ENCODE results near the gene ERGIC3. TPM values are rescaled to one million over a fixed set of nuclear protein-coding genes. Genes with fewer than 3 reads are reported as not detected.

ERGIC3 gene
- polyA plus RNA-seq (ENCODE audit: insufficient read length), result 360 TPM
- long read RNA-seq, donor 1, transcript ERGIC3-202 (13 exons, 1,359 nt), result major isoform, 156 of 273 reads
- long read RNA-seq, donor 1, transcript ERGIC3-215 (4 exons, 584 nt), result minor isoform, 5 of 273 reads
- long read RNA-seq, donor 1, transcript ERGIC3-216 (3 exons, 766 nt), result minor isoform, 16 of 273 reads
- long read RNA-seq, donor 1, partial matches to known transcripts, result 95 of 273 reads
- long read RNA-seq, donor 1, other reads (novel, unspliced or antisense), result 0 of 273 reads
- long read RNA-seq, donor 2, transcript ERGIC3-215 (4 exons, 584 nt), result minor isoform, 5 of 227 reads
- long read RNA-seq, donor 2, transcript ERGIC3-216 (3 exons, 766 nt), result minor isoform, 15 of 227 reads
- long read RNA-seq, donor 2, transcript ERGIC3-202 (13 exons, 1,359 nt), result major isoform, 109 of 227 reads
- long read RNA-seq, donor 2, partial matches to known transcripts, result 91 of 227 reads
- long read RNA-seq, donor 2, other reads (novel, unspliced or antisense), result 0 of 227 reads
- long read RNA-seq, donor 3, transcript ERGIC3-215 (4 exons, 584 nt), result minor isoform, 7 of 260 reads
- long read RNA-seq, donor 3, transcript ERGIC3-202 (13 exons, 1,359 nt), result major isoform, 111 of 260 reads
- long read RNA-seq, donor 3, partial matches to known transcripts, result 133 of 260 reads
- long read RNA-seq, donor 3, other reads (novel, unspliced or antisense), result 5 of 260 reads
- long read RNA-seq, donor 4, transcript ERGIC3-216 (3 exons, 766 nt), result major isoform, 11 of 31 reads
- long read RNA-seq, donor 4, partial matches to known transcripts, result 18 of 31 reads
- long read RNA-seq, donor 4, other reads (novel, unspliced or antisense), result 0 of 31 reads
- long read RNA-seq, donor 5, transcript ERGIC3-202 (13 exons, 1,359 nt), result major isoform, 233 of 505 reads
- long read RNA-seq, donor 5, transcript ERGIC3-216 (3 exons, 766 nt), result minor isoform, 32 of 505 reads
- long read RNA-seq, donor 5, transcript ERGIC3-209 (7 exons, 1,632 nt), result minor isoform, 7 of 505 reads
- long read RNA-seq, donor 5, transcript ERGIC3-215 (4 exons, 584 nt), result minor isoform, 5 of 505 reads
- long read RNA-seq, donor 5, partial matches to known transcripts, result 219 of 505 reads
- long read RNA-seq, donor 5, other reads (novel, unspliced or antisense), result 6 of 505 reads
- long read RNA-seq, donor 6, transcript ERGIC3-216 (3 exons, 766 nt), result minor isoform, 8 of 242 reads
- long read RNA-seq, donor 6, transcript ERGIC3-202 (13 exons, 1,359 nt), result major isoform, 127 of 242 reads
- long read RNA-seq, donor 6, partial matches to known transcripts, result 99 of 242 reads
- long read RNA-seq, donor 6, other reads (novel, unspliced or antisense), result 0 of 242 reads
- long read RNA-seq, donor 7, transcript ERGIC3-202 (13 exons, 1,359 nt), result major isoform, 196 of 403 reads
- long read RNA-seq, donor 7, transcript ERGIC3-216 (3 exons, 766 nt), result minor isoform, 24 of 403 reads
- long read RNA-seq, donor 7, partial matches to known transcripts, result 168 of 403 reads
- long read RNA-seq, donor 7, other reads (novel, unspliced or antisense), result 5 of 403 reads
- long read RNA-seq, donor 8, transcript ERGIC3-202 (13 exons, 1,359 nt), result major isoform, 60 of 99 reads
- long read RNA-seq, donor 8, partial matches to known transcripts, result 32 of 99 reads
- long read RNA-seq, donor 8, other reads (novel, unspliced or antisense), result 0 of 99 reads

- DNase-seq, result peak; percentile 95
Measured at GRCh38 chr20:35541783-35542662, at the start of gene ERGIC3. Gene ERGIC3, plus strand, starts transcription at chr20:35542078. Its CDS starts 20 bp downstream, at chr20:35542098.

GRCh38 chr20:35492352-35492751 lies 49.5 kb upstream of the ERGIC3 start:
- DNase-seq, result no peak

GRCh38 chr20:35496481-35496880 lies 45.4 kb upstream of the ERGIC3 start:
- no peak for DNase-seq

- no peak for DNase-seq
Measured at GRCh38 chr20:35497320-35497719, 44.6 kb upstream of the ERGIC3 start.

GRCh38 chr20:35497780-35498189 lies 44.1 kb upstream of the ERGIC3 start:
- no peak for DNase-seq

GRCh38 chr20:35499271-35499670 lies 42.6 kb upstream of the ERGIC3 start:
- no peak for DNase-seq

- DNase-seq, result no peak
Measured at GRCh38 chr20:35502352-35502751, 39.5 kb upstream of the ERGIC3 start.

- no peak for DNase-seq
Measured at GRCh38 chr20:35503281-35503680, 38.6 kb upstream of the ERGIC3 start.

- no peak for DNase-seq
Measured at GRCh38 chr20:35503841-35504561, 37.9 kb upstream of the ERGIC3 start.

GRCh38 chr20:35504751-35505150 lies 37.1 kb upstream of the ERGIC3 start:
- DNase-seq, result no peak

GRCh38 chr20:35506179-35506578 lies 35.7 kb upstream of the ERGIC3 start:
- DNase-seq, result no peak

GRCh38 chr20:35506872-35507638 lies 34.8 kb upstream of the ERGIC3 start:
- DNase-seq, result no peak

GRCh38 chr20:35508493-35509218 lies 33.2 kb upstream of the ERGIC3 start:
- no peak for DNase-seq

- DNase-seq, result no peak
Measured at GRCh38 chr20:35510951-35511735, 30.7 kb upstream of the ERGIC3 start.

GRCh38 chr20:35511814-35512420 lies 30.0 kb upstream of the ERGIC3 start:
- peak; percentile 22 for DNase-seq

GRCh38 chr20:35514371-35514932 lies 27.4 kb upstream of the ERGIC3 start:
- DNase-seq, result no peak
